Measurements from ENCODE around the gene COL1A2.

Gene COL1A2

DNA sequence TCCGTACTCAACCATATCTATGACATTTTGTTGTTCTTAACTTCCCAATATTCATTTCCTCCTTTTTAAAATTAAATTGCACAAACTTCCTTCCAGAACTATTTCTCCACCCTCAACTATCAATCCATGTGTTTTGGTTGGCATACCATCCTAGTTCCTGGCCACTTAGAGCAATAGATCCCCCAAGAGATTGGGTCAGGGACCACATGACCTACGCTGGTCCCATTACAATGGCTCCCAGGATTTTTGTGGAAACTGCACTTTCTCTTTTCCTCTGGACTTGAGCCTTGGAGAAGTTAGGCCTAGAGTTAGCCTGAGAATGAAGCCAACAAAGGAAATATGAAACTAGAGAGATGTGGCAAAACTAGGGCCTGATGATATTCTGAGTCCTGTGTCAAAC lies 59.2 kb downstream of the COL1A2 start:
- Histone ChIP-seq H2AFZ (ENCODE audit: low read length) (no peak overlapping the region), H3K36me3 (replicated peaks; ENCODE audit: insufficient read depth, low read length) (no peaks in the 10 kb centered on the region), H3K9me3 (replicated peaks; ENCODE audit: insufficient read depth, low read length) (no peaks in the 10 kb centered on the region), H3K4me2 (ENCODE audit: low read depth, low read length) (no peak overlapping the region), H3F3A (ENCODE audit: insufficient read depth, low read length) (no peaks in the 10 kb centered on the region), H3K79me2 (ENCODE audit: low read length) (no peaks in the 10 kb centered on the region), H3K9ac (ENCODE audit: low read length) (no peak overlapping the region), H3K9me2 (replicated peaks; ENCODE audit: insufficient read depth, low read length) (no peaks in the 10 kb centered on the region), H3K27ac (ENCODE audit: low read length) (no peak overlapping the region), H3K4me1 (ENCODE audit: low read length) (no peaks in the 10 kb centered on the region), H4K20me1 (ENCODE audit: insufficient read depth, low read length) (no peaks in the 10 kb centered on the region), H3K4me3 (ENCODE audit: low read length) (no peak overlapping the region), H3K27me3 (replicated peaks; ENCODE audit: insufficient read depth, low read length) (no peaks in the 10 kb centered on the region)
- TF ChIP-seq, protein P1, sequence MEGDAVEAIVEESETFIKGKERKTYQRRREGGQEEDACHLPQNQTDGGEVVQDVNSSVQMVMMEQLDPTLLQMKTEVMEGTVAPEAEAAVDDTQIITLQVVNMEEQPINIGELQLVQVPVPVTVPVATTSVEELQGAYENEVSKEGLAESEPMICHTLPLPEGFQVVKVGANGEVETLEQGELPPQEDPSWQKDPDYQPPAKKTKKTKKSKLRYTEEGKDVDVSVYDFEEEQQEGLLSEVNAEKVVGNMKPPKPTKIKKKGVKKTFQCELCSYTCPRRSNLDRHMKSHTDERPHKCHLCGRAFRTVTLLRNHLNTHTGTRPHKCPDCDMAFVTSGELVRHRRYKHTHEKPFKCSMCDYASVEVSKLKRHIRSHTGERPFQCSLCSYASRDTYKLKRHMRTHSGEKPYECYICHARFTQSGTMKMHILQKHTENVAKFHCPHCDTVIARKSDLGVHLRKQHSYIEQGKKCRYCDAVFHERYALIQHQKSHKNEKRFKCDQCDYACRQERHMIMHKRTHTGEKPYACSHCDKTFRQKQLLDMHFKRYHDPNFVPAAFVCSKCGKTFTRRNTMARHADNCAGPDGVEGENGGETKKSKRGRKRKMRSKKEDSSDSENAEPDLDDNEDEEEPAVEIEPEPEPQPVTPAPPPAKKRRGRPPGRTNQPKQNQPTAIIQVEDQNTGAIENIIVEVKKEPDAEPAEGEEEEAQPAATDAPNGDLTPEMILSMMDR (IDR thresholded peaks at IDR 0.05; ENCODE audit: low read length) = no peak
- TF ChIP-seq EZH2phosphoT487 (IDR thresholded peaks at IDR 0.05; ENCODE audit: low read length) = no peak
- no peak for DNase-seq

DNA sequence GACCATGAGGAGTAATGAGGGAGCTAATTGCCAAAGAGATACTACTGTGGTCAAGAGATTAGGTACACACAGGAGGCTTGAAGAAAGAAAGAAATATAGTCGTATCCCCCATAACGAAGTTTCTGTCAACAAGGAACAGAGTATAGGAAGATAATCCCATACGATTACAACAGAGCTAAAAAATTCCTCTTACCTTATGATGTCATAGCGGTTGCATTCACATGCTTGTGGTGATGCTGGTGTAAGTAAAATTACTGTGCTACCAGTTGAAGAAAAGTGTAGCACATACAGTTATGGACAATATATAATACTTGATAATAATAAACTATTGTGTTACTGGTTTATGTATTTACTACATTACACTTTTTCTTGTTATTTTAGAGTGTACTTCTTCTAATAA lies 63.3 kb downstream of the COL1A2 start:
- Histone ChIP-seq H3K4me2 (ENCODE audit: low read depth, low read length) (no peak overlapping the region), H3K9ac (ENCODE audit: low read length) (no peak overlapping the region), H2AFZ (ENCODE audit: low read length) (no peak overlapping the region), H3K4me1 (ENCODE audit: low read length) (no peaks in the 10 kb centered on the region), H3F3A (ENCODE audit: insufficient read depth, low read length) (no peaks in the 10 kb centered on the region), H3K27ac (ENCODE audit: low read length) (no peak overlapping the region), H3K27me3 (replicated peaks; ENCODE audit: insufficient read depth, low read length) (no peaks in the 10 kb centered on the region), H3K36me3 (replicated peaks; ENCODE audit: insufficient read depth, low read length) (no peaks in the 10 kb centered on the region), H3K9me2 (replicated peaks; ENCODE audit: insufficient read depth, low read length) (no peaks in the 10 kb centered on the region), H4K20me1 (ENCODE audit: insufficient read depth, low read length) (no peaks in the 10 kb centered on the region), H3K9me3 (replicated peaks; ENCODE audit: insufficient read depth, low read length) (no peaks in the 10 kb centered on the region), H3K79me2 (ENCODE audit: low read length) (no peaks in the 10 kb centered on the region), H3K4me3 (ENCODE audit: low read length) (no peak overlapping the region)
- TF ChIP-seq, protein P1 (IDR thresholded peaks at IDR 0.05; ENCODE audit: low read length) = no peak
- no peak for TF ChIP-seq EZH2phosphoT487 (IDR thresholded peaks at IDR 0.05; ENCODE audit: low read length)
- TF ChIP-seq EZH2 (optimal IDR thresholded peaks at IDR 0.05; ENCODE audit: low read depth, low read length) = no peak
- DNase-seq = no peak

DNA sequence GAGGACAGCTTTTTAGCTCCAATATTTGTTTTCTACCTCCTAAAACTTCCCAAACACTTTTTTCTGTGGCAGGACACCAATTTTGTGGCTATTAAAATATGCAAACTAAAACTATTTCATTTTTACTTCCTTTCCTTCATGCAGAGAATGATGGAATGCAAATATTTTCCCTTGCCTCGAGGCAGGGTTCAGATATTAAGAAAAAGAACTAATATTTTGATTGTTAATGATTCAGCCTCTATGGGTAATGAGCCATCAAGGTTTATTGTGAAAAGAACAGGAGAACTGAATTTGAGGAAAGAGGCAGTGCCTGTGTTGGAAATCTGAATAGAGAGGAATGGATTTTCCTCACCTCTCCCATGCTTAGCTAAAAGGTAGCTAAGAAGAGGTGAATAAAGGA lies 71.8 kb downstream of the COL1A2 start:
- no peak overlapping the region for H3K4me3 ChIP-seq (ENCODE audit: low read length)
- H3K4me2 ChIP-seq (ENCODE audit: low read depth, low read length) = no peak overlapping the region
- no peak overlapping the region for H2AFZ ChIP-seq (ENCODE audit: low read length)
- TF ChIP-seq, protein P1 (IDR thresholded peaks at IDR 0.05; ENCODE audit: low read length) = no peak
- TF ChIP-seq EZH2 (optimal IDR thresholded peaks at IDR 0.05; ENCODE audit: low read depth, low read length) (no peak), EZH2phosphoT487 (IDR thresholded peaks at IDR 0.05; ENCODE audit: low read length) (no peak)
- no peaks in the 10 kb centered on the region for H3F3A ChIP-seq (ENCODE audit: insufficient read depth, low read length)
- no peaks in the 10 kb centered on the region for H3K36me3 ChIP-seq (replicated peaks; ENCODE audit: insufficient read depth, low read length)
- H3K4me1 ChIP-seq (ENCODE audit: low read length) = no peaks in the 10 kb centered on the region
- no peaks in the 10 kb centered on the region for H3K9me3 ChIP-seq (replicated peaks; ENCODE audit: insufficient read depth, low read length)
- no peak overlapping the region for H3K9ac ChIP-seq (ENCODE audit: low read length)
- H3K79me2 ChIP-seq (ENCODE audit: low read length) = no peaks in the 10 kb centered on the region
- no peaks in the 10 kb centered on the region for H4K20me1 ChIP-seq (ENCODE audit: insufficient read depth, low read length)
- no peaks in the 10 kb centered on the region for H3K27me3 ChIP-seq (replicated peaks; ENCODE audit: insufficient read depth, low read length)
- H3K9me2 ChIP-seq (replicated peaks; ENCODE audit: insufficient read depth, low read length) = no peaks in the 10 kb centered on the region
- no peak overlapping the region for H3K27ac ChIP-seq (ENCODE audit: low read length)
- no peak for DNase-seq

Data from MM.1S (cell line).